Activated CD8-positive, alpha-beta memory T cell treated with anti-CD3 and anti-CD28 coated beads, Interleukin-2, amount 50 U/mL, for 4 hours (primary cell): ENCODE results near the gene GCHFR.

Experiments used
- DNase-seq: peaks from one replicate; pipeline ENCODE4 v3.0.0-alpha.2; 2020

GCHFR gene

DNA sequence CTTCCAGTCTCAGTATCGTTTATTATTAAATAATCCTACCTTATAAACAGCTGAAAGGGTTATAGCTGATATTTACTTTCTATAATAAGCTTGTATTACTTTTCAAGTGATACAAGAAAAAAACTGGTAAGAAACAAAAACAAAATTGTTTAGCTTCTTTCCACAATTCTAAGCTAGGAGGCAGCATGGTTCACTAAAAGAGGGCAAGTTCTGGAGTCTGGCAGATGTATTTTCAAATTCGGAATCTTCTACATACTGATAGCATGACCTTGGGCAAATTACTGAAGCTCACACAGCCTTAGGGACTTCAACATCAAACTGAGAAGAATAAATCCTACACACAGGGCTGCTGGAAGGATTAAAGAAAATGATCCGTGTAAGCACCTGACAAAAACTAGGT lies 21.3 kb downstream of the GCHFR start:
- no peak for DNase-seq

- DNase-seq = no peak
Measured at GRCh38 chr15:40785814-40786213, 21.9 kb downstream of the GCHFR start.

DNA sequence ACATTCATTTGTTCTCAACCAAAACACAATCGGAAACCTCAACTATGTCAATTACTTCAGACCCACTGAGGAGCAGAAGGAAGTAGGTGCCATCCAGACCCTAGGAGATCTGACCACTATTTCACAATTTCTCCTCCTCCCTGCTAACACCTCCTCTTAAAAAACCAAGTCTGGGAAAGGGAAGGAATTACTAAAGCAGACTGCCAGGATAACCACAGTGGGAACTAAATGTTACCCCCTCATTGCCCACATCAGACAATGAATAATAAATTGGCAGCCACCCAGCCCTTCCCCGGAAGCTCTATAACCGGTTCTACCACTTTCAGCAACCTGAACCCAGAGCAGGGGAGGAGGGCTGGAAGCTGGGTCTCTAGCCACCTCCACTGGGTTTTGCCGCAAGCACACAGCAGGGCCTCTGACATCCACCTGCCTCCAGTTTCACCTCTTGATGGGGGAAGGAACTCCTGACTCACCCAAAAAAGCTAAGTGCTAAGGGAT lies 23.5 kb downstream of the GCHFR start:
- peak; percentile 69 for DNase-seq

GRCh38 chr15:40787991-40788390 lies 24.1 kb downstream of the GCHFR start:
- no peak for DNase-seq

DNA sequence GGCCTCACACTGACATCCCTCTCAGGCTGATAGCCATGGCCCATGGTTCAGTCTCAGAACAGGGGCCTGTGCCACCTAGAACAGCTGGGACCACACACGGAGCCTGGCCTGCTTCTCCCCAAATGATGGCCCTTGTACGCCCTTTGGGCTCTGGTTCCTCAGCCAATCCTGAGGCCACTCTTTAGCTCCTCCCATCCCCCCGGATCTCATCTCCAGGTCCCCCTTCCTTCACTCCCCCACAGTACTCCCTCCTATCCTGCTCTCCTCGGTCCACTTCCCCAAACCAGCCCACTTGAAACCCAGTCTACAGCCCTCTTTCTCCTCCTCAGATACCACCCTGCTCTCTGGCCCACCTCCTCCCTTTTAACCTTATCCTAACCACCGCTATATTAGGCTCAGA lies 25.3 kb downstream of the GCHFR start:
- no peak for DNase-seq

- DNase-seq = no peak
Measured at GRCh38 chr15:40789999-40790398, 26.1 kb downstream of the GCHFR start.

DNA sequence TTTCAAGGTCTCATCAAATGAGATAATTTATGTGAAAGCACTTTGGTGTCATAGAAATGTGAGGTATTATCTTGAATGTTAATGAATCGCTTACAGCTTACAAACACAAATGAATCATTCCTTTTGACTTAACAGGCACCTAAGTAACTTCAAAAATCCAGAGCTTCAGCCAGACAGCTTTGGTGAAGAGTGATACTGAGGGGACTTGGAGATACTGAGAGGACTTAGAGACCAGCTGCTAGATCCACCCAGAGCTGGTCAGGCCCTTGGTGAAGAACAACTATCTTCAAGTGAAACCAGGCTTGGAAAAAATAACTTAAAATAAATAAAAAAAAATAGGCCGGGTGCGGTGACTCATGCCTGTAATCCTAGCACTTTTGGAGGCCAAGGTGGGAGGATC lies 26.9 kb downstream of the GCHFR start:
- DNase-seq = no peak

DNA sequence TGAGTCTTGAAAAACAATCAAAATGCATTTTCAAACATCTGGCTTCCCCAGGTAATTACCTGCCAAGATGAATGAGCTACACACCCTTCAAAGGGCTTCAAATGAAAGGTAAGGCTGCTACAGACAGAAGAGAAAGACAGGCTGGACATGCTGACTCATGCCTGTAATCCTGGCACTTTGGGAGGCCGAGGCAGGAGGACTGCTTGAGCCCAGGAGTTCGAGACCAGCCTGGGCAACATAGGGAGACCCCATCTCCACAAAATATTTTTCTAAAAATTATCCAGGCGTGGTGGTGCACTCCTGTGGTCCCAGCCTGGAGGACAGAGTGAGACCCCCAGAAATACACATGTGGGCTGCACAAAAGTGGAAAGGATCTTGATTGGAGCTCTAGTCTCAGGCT lies 28.5 kb downstream of the GCHFR start:
- no peak for DNase-seq

DNA sequence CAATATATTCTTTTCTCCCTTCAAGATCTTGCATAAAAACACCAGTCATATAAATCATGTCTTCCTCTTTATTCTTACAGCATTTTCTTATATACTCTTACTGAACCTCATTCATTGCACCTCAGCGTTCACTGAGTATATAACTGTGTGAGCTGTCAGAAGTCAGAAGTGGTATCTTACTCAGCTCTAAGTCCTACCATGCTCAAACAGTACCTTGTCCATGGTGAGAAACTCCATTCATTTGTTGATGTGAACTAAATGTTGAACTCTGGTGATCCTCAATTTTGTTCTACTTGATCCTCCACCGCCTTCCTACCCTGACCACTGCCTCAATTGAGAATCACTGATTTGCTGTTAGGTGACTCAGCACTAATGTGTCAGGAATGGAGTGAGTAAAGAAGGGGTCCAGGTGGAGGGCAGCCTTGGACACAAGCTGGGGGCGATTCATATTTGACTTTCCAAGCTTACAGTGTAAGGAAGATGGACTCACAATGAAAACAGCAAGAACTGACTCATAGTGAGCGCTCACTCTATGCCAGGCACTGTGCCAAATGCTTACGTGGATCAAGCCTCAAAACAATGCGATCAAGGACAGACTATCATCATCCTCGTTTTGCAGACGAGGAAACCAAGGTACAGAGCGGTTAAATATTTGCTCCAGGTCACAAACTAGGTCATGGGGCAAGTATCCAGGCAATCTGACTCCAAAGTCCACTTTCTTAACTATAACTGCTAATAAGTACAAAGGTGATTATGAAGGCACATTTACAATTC lies 29.5 kb downstream of the GCHFR start:
- DNase-seq = no peak

- DNase-seq = no peak
Measured at GRCh38 chr15:40796041-40796440, 32.2 kb downstream of the GCHFR start.

- no peak for DNase-seq
Measured at GRCh38 chr15:40796512-40796911, 32.6 kb downstream of the GCHFR start.

GRCh38 chr15:40799523-40799922 lies 35.7 kb downstream of the GCHFR start:
- DNase-seq = no peak

- no peak for DNase-seq
Measured at GRCh38 chr15:40803076-40803475, 39.2 kb downstream of the GCHFR start.

DNA sequence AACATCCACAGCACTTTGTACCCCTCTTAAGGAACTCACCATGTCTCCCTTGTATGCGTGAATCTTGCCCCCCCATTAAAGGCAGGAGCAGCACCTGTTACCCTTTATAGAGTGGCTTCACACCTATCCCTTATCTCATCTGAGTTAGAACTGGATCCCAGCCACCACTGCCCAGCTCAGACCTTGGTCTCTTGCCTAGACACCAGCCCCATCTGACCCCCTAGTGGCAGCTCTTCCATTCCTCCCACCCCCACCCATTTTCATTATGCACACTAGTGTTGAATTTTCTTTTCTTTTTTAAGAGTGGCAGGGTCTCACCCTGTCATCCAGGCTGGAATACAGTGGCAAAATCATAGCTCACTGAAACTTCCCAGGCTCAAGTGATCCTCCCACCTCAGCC lies 39.8 kb downstream of the GCHFR start:
- no peak for DNase-seq

DNA sequence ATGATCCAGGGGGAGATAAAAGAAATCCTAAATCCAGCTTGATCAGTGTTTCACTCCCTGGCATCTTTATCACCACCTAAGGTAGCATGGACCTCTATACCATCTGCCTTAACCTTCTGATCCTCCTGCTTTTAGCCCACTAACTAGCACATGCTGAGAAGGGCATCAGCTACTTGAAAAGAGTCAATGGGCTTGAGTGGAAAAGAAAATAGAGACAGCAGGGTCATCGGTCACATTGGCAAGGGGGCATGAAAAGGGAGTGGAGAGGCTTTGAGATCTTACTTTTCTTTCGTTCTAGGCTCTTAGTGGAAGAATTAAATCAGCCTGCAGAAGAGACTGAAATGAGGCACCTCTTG lies 42.8 kb downstream of the GCHFR start:
- DNase-seq = no peak

DNA sequence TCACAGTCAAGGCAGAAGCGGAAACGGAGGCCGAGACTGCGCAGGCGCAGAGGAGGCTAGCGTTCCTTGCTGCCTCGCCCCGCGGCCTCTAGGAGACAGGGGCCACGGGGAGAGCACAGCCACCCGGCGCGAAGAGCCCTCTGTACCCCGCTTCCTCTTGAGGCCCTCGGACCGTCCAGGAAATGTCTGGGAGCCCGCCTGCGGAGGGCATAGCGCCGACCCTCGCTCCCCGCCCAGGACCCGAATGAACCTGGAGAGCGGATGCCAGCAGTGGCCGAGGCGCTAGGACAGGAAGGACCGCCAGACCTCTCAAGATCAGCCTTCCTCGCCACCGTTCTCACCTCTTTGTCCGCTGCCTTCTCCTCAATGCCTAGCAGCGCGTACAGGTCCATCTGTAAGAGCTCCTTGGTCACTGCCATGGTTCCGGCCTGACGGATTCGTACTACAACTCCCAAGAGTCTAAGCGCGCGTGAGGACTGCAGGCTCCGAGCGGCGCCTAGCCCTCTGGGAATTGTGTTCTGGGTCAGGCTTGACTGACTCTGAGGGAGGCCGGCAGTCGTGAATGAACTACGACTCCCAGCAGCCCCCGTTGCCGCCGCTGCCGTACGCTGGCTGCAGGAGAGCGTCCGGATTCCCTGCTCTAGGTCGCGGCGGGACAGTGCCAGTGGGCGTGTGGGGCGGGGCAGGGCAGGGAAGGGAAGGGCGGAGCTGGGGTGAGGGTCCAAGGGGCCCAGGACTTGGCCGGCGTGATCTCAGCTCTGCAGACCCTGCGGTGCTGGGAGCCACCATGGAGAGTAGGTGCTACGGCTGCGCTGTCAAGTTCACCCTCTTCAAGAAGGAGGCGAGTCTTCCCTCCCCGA lies 43.4 kb downstream of the GCHFR start, which contains the start of the genes DNAJC17 and ZFYVE19:
TSS of gene DNAJC17 (minus strand) at position 446 of the 860 bp plus-strand sequence. CDS start at position 419, 27 bp downstream.
TSS of gene ZFYVE19 (plus strand) at position 62 of the 860 bp plus-strand sequence. CDS start at position 563, 501 bp downstream.
- peak; percentile 92 for DNase-seq

DNA sequence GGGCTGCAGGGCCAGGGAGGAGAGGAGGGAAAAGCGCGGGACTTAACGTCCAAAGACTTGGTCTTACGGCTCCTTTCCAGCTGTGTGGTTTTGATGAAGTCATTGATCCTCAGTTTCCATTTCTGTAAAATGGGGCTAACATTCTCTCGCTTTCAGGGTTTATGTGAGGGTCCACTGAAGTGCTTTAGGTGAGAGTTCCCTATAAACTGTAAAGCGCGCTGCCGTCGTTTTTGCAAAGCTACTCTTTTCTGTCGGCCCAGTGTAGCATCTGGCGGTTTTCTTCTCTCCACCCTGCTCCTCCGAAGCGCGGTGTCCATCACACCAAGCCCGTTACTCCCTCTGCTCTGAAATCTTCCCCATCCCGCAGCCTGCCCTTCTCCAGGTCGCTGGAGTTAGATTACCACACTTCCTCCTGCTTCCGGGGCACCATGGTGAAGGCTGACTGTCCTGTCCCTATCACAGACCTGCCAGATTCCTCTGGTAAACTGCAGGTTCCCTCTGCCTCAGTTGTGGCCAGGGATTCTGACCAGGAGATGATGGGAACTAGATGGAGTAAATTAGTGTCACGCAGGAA lies 44.1 kb downstream of the GCHFR start:
- DNase-seq = no peak

- DNase-seq = no peak
Measured at GRCh38 chr15:40808861-40809450, 45.1 kb downstream of the GCHFR start.

DNA sequence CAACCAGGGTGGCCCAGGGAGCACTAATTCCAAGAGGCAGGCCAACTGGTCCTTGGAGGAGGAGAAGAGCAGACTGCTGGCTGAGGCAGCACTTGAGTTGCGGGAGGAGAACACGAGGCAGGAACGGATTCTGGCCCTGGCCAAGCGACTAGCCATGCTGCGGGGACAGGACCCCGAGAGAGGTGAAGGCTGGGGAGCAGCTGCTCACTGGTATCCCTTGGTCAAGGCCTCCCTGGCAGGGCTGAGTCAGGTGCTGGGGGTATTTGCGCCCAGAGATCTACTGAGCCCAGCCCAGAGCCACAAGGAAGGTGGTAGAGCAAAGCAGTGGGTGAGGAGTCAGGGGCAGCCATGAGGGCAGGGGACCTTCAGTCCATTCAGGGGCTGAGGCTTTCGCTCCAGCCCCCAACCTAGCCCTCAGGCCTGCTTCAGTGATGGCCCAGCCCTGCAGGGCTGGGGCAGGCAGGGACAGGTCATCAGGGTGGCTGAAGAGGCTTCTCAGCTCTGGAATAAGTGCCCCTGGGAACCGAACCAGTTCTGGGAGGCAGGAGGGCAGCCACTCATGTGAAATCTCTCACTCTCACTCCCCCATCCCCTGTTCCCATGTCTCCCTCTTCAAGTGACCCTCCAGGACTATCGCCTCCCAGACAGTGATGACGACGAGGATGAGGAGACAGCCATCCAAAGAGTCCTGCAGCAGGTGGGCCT lies 49.0 kb downstream of the GCHFR start:
- DNase-seq = no peak

GRCh38 chr15:40815042-40815698 lies 51.3 kb downstream of the GCHFR start:
- no peak for DNase-seq
